Measurements from ENCODE around the gene P2RX1.

The P2RX1 gene

DNA sequence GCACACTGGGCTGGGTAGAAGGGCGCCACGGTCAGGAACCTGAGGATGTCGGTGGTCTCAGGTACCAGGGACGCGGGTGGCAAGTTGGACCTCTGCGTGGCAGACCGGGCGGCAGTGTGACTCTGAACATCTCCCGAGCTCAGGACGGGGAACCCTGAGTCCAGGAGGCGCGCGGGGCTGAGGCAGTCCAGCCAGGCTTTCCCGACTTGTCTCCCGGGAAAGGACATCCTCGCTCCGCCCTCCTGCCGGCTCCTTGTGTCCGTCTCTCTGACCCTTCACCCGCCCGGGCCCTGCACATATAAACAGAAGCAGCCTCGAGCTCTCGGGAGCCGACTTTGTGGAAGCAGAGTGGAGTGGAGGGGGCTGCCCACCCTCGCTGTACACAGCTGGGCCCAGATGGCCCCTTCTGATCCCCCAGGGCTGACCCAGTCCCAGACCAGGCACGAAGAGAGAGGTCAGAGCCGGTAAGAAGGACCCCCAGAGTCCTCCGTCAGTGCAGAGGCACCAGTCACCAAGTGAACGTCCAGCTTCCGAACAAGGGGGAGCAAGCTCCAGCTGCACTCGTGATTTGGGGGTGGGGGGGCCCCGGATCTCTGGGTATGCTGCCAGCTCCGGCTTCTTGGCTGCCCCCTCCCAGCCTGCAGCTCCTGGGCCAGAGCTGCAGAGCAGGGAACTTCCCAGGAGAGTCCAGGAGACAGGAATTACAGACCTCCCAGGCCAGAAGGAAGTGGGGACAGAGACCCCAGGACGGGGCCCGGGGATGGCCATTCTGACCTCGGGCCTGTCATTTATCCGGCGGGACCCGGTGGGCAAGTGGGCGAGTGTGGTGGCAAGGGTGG, 8.5 kb upstream of the P2RX1 start:
- DNase-seq (ENCODE audit: low spot score) = no peak

DNA sequence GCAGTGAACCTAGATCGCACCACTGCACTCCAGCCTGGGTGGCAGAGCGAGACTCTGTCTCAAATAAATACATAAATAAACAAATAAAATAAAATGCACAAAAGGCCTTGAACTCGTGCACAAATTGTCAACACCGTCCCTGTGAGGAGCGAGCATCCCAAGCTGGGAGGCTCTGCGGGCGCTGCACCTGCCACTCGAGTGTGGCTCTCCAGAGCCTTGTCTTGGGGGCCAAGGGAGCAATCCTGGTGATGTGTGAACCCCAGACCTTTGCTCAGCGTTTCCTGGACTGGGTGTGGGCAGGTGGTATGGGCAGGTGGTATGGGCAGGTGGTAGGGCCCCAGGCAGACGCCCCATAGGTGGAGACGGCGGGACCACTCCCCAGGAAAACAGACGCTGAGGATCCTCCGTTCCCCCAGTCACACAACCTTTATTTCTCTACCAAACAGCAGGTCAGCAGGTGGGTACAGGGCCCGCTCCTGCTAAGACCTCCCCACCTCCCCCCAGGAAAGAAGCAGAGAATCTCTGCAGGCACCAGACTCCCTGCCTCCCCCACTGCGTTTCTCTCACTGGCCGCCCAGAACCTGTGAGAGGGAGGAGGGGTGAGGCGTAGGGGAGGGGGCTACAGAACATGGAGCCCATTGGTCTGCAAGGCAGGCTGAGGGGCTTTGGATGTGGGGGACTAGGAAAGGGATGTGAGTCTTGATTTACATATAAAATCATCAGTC, 7.4 kb upstream of the P2RX1 start:
- no peak for DNase-seq (ENCODE audit: low spot score)

DNA sequence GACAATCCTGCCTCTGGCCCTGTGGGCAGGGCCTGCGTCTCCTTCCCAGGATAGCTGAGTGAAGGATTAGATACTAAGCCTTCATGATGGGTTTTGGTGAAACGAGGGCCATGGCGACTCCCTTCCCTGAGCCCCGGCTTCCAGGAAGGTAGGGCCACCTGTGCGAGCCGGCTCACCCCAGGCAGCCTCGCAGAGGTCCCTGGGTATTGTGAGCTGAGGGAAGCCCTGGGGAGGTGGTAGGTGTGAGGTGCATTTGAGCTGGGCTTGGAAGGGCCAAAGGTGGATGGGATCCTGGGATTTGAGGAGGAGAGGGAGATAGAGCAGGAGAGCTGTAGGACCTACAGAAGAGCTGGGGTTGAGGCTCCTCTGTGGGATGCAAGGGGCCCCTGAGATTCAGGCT, 6.5 kb upstream of the P2RX1 start:
- no peak for DNase-seq (ENCODE audit: low spot score)

DNA sequence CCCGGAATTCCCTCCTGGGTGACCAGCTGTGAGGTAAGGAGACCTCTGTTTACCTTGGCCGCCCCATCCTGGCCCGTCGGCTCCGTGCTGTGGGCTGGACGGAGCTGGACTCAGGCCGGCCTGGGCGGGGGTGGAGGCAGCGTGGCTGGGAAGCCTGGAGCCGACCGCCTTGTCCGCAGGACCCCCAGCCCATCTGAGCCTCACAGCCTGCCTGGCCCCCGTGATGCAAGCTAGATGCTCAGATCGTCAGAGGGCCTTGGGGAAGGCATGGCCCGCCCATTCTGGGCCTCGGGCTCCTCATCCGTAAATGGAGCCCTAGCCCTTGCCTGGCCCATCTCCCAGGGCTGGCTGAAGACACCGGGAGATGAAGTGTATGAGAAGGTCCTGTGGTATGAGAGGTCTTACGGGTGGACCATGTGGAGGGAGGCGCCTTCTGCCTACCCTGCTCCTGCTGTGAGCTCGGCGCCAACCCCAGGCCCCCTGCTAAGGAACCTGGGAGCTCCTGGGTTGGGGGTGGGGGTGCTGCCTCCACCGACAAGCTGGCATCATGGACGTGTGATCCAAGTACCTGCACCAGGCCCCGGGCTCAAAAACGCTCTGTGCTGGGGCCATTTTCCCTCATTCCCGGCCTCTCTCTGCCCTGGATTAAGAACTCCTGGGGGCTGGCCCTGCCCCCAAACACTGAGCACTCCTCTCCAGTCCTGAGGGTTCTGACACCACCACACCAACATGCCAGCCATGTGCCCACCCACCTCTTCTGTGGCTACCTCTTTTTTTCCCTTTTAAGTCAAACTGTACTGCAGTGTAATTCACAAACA, 5.4 kb upstream of the P2RX1 start:
- no peak for DNase-seq (ENCODE audit: low spot score)

DNA sequence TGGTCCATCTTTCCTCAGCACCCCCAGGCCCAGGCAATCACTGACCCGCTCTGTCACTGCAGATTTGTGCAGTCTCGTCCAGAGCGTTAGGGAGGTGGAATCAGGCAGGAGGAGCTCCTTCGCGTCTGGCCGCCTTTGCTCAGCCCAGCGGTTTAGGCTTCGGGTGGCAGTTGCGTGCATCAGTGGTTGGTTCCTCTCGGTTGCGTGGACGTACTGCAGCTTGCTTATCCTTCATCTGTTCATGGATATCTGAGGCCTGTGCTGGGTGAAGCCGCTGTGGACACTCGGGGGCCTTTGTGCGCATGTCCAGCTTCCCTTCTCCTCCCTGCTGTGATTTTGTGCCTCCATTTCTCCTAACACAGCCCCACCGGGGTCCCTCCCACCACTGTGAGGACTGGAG, 4.7 kb upstream of the P2RX1 start:
- DNase-seq (ENCODE audit: low spot score) = no peak

DNA sequence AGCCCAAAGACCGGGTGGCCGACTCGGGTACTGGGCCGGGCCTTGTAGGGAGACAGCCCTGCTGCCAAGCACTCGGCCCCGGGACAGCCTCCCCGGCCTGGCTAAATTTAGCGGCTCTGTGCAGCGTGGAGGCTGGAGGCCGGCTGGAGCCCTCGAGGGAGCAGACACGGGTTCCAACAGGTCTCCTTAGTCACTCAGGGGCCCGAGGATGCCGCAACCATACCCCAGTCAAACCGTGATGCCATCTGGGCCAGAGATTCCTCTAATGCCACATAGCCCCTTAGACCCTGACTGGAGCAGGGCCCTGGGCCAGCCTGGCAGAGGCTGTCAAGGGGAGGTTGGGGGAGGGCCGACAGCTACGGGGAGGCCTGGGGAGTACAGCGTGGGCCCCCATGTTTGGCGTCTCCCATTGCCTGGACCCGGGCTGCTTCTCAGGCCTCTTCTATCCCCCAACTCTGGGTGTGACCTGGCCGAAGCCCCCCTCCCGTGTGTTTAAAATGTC, 2.9 kb upstream of the P2RX1 start:
- no peak for DNase-seq (ENCODE audit: low spot score)

DNA sequence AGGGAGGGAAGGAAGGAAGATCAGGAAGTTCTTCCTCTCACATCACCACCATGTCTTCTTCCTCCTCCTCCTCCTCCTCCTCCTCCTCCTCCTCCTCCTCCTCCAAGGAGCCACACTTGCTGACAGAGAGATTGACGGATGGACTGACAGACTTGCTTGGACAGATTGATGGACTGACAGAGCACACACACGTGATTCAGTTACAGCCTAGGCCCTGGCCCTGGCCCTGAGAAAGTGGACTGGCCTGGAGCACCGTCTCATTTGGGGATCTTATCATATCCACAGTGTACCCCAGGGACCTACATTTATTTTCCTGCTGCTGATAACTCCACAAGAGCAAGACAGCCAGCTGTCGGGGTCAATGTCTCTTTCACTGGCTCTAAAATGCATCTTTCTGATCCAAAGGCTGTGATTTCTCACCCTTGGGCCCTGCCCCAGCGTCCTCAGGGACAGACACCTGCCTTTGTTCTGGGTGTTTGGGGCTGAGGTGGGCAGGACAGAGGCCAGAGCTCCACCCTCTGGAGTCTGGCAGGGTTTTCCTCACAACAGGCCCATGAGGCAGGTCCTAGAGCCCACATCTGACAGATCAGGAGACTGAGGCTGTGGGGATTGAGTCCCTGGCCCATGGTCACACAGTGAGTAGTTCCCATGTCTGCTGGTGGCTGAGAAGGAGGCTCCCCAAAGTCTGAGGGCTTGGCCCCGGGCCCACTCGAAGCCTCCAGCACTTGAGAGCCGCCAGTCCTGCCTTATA, 2.3 kb upstream of the P2RX1 start:
- no peak for DNase-seq (ENCODE audit: low spot score)

DNA sequence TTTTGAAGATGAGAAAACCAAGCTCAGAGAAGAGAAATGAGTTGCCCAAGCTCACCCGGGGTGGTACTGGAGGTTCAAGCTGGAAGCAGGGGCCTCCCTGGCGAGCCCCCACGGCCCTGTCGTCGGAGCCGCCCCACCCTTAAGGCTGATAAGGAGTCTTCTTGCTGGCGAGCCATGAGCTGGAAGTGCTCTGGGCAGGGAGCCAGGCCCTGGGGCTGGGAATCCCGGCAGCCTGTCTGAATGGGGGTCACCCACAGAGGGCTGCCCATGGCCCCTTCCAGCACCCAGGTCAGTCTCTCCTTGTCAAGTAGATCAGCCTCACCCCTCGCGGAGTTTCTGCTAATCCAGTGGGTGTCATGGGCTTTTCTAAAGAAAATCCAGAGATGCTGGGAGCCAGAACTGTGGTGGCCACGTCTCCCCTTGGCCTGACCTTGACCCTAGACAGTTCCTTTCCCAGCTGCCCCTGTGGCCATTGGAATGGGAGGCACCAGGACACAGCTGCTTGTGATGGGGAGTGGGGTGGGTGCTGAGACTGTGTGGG, 1.2 kb upstream of the P2RX1 start:
- DNase-seq (ENCODE audit: low spot score) = no peak

DNA sequence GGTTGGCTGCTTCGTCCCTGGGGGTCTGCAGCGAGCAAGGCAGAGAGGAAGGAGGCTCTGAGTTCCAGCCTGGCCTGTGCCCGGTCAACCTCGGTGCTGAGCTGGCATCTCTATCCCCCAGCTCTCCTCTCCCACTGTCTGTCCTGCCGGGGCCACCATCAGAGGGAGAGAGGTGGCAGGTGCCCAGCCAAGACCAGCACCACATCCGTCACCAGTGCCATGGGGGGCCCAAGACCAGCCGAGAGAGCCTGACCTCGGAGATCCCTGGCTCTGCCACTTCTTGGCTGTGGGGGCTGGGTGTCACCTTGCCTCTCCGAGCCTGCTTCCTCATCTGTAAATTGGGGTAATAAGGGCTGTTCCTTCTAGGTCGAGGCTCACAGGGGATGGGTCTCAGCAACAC, 560 bp upstream of the P2RX1 start:
- no peak for DNase-seq (ENCODE audit: low spot score)

DNA sequence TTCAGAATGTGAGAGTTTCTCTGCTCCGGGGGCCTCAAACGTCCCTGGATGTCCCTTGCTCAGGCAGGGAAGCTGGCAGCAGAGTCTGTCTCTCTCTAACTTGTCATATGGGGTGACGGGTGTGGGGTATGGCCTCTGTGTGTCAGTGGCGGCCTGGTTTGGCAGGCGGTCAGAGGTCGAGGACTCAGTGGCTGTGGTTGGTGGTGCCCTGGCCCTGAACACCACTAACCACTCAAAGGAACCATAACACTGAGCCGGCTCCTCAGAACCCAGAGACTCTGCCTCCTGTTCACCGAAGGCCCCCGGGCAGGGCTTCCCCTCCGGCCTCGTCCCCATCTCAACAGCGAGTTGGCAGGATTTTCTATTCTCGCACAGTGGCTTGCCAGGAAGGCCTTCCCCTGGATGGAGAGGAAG, 677 bp downstream of the P2RX1 start:
- DNase-seq (ENCODE audit: low spot score) = no peak

DNA sequence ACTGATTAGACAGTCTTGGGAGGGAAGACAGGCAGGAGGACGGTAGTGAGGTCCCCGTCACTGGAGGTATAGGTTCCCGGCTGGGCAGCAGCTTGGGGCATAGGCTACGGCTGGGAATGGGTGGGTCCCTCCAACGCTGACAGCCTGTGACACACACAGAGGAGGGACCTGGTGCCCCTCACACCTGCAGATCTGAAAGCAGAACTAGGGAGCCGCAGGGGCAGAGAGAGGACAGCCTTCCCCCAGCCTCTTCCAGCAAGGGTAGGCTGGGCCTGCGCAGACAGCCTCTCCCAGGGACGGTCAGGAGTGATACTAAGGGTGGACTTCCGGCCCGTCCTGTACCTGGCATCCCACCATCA, 2.0 kb downstream of the P2RX1 start:
- no peak for DNase-seq (ENCODE audit: low spot score)

DNA sequence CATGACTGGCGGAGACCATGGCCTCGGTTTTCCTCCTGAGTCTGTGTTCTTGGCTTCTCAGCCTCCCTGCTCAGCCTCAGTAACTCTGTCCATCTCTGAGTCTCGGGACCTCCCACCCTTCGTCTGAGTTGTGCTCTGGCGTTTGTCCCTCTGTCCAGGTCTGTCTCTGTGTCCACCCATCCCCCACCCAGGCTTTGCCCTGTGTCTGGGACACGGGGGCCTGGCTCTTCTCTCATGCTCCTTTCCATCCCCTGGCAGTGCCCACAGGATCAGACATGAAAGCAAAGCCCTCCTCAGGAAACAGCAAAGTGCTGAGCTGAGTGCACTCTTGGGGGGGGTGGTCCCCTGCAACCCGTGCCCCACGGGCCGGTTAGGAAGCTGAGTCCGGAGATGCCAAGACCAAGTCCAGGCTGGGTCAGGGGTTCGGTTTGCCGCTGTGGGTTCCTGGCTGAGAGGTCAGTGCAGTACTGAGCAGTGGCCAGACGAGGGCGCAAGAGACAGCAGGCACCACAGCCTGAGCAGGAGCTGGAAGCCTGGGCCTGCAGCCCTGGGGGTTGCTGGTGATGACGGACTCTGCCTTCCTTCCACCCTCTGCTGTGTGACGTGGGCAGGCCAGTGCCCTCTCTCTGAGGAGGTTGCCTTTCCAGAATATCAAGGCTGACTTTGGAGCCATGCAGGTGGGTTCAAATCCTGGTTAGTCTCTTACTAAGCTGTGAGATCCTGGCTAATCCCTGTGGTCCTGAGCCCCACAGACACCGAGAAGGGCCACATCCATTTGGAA, 2.5 kb downstream of the P2RX1 start:
- DNase-seq (ENCODE audit: low spot score) = peak; percentile 88

DNA sequence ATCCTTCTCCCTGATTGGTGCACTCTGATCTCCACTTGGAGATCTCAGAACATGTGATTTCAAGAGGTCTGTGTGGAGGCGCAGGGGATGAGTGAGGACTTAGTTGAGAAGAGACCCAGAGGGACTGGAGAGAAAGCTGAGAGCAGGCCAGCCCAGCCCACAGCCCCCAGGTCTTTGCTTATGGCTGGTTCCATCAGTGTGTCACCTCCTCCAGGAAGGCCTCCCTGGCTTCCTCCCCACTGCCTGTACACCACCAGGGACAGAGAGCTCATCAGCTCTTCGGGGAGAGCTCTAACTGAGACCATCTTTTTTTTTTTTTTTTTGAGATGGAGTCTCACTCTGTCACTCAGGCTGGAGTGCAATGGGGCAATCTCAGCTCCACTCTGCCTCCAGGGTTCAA, 3.4 kb downstream of the P2RX1 start:
- no peak for DNase-seq (ENCODE audit: low spot score)

DNA sequence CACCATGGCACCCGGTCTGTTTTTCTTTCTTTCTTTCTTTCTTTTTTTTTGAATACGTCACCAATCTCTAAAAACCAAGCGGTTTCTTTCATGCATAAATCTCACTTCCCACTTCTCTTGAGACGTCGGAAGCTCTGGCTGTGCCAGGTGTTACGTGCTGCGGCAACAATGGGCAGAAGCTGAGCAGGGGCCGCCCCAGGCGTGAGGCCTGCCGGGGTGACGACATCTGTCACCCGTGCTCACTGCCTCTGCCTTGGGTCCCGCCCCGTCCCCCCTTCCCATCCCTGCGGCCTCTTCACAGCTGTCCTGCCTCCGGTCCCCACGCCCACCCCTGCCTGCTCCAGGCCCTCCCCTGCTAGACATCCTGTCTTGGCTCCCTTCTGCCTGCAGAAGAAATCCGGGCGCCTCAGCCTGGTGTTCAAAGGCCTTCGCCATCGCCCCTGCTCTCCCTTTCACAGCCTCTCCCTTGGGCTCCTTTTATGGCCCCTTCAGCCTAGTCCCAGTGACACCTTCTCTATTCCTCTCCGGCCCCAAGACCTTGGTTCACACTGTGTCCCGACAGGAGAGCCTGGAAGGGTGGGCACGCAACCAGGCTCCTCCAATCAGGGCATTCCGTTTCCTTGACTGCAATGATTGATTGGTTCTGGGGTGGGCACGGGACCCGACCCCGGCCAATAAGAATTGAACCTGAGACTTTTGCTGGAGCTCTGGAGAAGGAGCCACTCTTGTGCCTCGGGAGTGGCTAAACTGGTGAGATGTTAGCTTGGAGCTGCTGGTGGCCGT, 4.8 kb downstream of the P2RX1 start:
- no peak for DNase-seq (ENCODE audit: low spot score)

DNA sequence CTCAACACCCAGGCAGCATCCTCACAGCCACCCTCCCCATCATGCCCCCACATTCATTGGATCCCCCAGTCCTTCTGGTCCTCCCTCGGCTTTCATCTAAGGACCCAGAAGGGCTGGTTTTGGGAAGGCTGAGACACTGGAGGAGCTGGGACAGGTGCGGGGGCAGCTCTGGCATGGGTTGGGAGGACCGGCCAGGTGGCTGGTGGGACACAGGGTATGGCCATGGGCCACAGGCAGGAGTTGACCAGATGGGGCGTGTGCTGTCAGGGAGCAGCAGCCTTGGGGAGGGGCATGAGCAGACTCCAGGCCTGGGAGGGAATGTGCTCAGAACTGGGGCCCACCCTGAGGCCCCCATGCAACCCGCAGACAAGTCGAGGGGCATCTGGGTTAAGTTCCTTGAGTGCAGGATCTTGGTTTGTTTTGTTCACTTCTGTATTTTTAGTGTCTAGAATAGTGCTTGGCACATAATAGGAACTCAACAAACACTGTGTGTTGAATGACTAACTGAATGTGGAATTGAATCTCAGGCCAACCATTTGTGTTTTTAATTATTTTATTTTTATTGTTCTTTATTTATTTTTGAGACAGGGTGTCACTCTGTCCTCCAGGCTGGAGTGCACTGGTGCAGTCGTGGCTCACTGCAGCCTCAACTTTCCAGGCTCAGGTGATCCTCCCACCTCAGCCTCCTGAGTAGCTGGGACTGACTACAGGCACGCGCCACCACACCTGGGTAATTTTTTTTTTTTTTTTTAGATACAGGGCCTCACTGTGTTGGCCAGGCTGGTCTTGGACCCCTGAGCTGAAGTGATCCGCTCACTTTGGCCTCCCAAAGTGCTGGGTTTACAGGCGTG, 5.6 kb downstream of the P2RX1 start:
- no peak for DNase-seq (ENCODE audit: low spot score)

DNA sequence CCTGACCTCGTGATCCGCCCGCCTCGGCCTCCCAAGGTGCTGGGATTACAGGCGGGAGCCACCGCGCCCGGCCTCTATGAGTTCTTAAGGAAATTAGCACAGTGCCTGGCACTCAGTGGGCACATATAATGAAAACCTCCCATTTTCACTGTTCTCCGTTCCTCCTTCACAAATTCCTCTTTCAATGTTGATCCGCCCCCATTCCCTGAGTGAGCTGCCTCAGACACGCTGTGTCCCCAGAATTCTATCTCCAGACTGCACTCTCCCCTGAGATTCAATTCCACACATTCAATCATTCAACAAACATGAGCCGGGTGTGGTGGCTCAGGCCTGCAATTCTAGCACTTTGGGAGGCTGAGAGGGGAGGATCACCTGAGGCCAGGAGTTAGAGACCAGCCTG, 7.0 kb downstream of the P2RX1 start:
- no peak for DNase-seq (ENCODE audit: low spot score)

DNA sequence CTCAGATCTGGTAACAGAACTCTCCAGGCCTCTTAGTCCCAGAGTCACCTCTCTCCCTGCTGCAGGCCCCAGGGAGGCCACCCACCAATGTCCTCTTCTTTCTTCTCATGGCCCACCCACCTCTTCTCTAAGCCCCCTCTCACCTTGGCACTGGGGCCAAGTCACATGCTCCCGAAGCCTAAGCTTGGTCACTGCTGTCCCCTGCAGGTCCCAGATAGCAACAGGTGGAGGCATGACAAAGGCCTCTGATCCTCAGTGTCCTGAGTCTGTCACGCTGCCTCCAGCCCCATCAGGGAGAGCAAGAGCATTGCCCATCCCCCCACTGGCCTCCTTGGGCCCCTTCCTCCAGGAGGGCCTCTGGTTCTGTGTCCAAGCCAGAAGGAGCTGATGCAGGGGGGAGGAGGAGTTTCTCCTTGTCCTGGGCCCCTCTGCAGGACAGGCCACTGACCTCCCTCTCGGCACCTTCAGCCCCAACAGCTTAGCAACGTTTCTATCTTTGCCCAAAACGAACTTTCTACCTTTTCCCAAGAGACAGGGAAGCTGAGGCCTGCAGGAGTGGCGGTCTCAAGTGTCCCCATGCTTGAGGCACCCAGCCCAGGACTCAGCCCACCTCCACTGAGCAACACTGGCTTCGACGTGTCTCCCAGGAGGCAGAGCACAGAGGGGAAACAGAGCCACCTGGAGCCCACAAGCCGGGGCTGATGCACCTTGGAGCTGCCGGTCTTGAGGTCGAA, 8.6 kb downstream of the P2RX1 start:
- DNase-seq (ENCODE audit: low spot score) = no peak

DNA sequence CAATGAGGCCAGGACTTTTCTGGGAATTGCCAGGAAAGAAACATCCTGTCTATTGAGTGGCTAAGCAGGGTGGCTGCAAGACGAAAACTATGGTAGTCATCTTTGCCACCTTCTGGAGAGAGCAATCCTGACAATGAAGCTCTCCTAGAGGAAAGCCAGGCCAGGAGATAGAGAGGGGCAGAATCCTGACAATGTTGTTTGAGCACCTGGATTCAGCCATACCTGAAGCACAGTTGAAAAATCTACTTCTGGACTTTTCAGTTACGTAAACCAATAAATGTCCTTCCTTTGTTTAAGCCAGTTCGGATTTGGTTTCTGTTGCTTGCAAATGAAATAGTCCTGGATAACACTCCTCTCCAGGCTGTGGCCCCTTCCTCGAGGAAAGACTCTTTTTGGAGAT, 9.4 kb downstream of the P2RX1 start:
- no peak for DNase-seq (ENCODE audit: low spot score)
